Measurements from ENCODE around the gene GLIS1. TPM values are rescaled to one million over a fixed set of nuclear protein-coding genes. Genes with fewer than 3 reads are reported as not detected.
"Not testable (repeated sequence)": the region's sequence is repeated elsewhere in the genome, so short reads cannot be mapped to it uniquely, and the experiment has no call there.

GLIS1 gene
- total and polyA plus RNA-seq, 2 experiments from 2014 or later = 0.77 to 0.95 TPM

- Histone ChIP-seq H3K4me1 (ENCODE audit: low read depth) (no peaks in the 10 kb centered on the region), H3K9me3 (ENCODE audit: low read depth) (no peaks in the 10 kb centered on the region), H3K27ac (no peak overlapping the region), H3K27me3 (peaks cover 11% of the 10 kb centered on the region), H3K36me3 (no peaks in the 10 kb centered on the region), H3K4me3 (no peak overlapping the region)
- DNase-seq (ENCODE audit: low read depth in 1 of 2, low spot score in 1 of 2) = no peak
- TF ChIP-seq CTCF (IDR thresholded peaks at IDR 0.05; ENCODE audit: low read depth, low read length) = no peak
Measured at GRCh38 chr1:53557830-53558738, 180.9 kb downstream of the GLIS1 start.

GRCh38 chr1:53557369-53557768, 181.6 kb downstream of the GLIS1 start:
- no peaks in the 10 kb centered on the region for H3K36me3 ChIP-seq
- H3K27ac ChIP-seq = no peak overlapping the region
- H3K4me3 ChIP-seq = no peak overlapping the region
- peaks cover 17% of the 10 kb centered on the region for H3K27me3 ChIP-seq
- TF ChIP-seq CTCF (IDR thresholded peaks at IDR 0.05; ENCODE audit: low read depth, low read length) = peak; percentile 3
- no peaks in the 10 kb centered on the region for H3K4me1 ChIP-seq (ENCODE audit: low read depth)
- DNase-seq (ENCODE audit: low read depth in 1 of 2, low spot score in 1 of 2) = no peak
- H3K9me3 ChIP-seq (ENCODE audit: low read depth) = no peaks in the 10 kb centered on the region

GRCh38 chr1:53556657-53557227, 182.2 kb downstream of the GLIS1 start:
- no peak for TF ChIP-seq CTCF (IDR thresholded peaks at IDR 0.05; ENCODE audit: low read depth, low read length)
- Histone ChIP-seq H3K36me3 (no peaks in the 10 kb centered on the region), H3K4me1 (ENCODE audit: low read depth) (no peaks in the 10 kb centered on the region), H3K4me3 (no peak overlapping the region), H3K9me3 (ENCODE audit: low read depth) (no peaks in the 10 kb centered on the region), H3K27me3 (peaks cover 24% of the 10 kb centered on the region), H3K27ac (no peak overlapping the region)
- no peak for DNase-seq (ENCODE audit: low read depth in 1 of 2, low spot score in 1 of 2)

- H3K27me3 ChIP-seq = peaks cover 26% of the 10 kb centered on the region
- peak in 1 of 2 donors; percentile 15 for DNase-seq (ENCODE audit: low read depth in 1 of 2, low spot score in 1 of 2)
- not testable (repeated sequence) for H3K27ac ChIP-seq; H3K4me1 ChIP-seq (ENCODE audit: low read depth); H3K36me3 ChIP-seq; H3K4me3 ChIP-seq; H3K9me3 ChIP-seq (ENCODE audit: low read depth)
Measured at GRCh38 chr1:53555620-53556326, 183.2 kb downstream of the GLIS1 start.

GRCh38 chr1:53554592-53555305, 184.2 kb downstream of the GLIS1 start:
- no peak for TF ChIP-seq CTCF (IDR thresholded peaks at IDR 0.05; ENCODE audit: low read depth, low read length)
- H3K27me3 ChIP-seq = peaks cover 26% of the 10 kb centered on the region
- DNase-seq (ENCODE audit: low read depth in 1 of 2, low spot score in 1 of 2) = no peak
- no peak overlapping the region for H3K4me3 ChIP-seq
- H3K9me3 ChIP-seq (ENCODE audit: low read depth) = no peaks in the 10 kb centered on the region
- no peak overlapping the region for H3K27ac ChIP-seq
- peaks cover 4% of the 10 kb centered on the region for H3K4me1 ChIP-seq (ENCODE audit: low read depth)
- H3K36me3 ChIP-seq = no peaks in the 10 kb centered on the region

Data from cardiac muscle cell (in vitro differentiated cells and primary cell).